ENCODE results near the gene BUD13.

GRCh38 chr11:116794851-116795250 is 22.1 kb upstream of the BUD13 start:
- TF ChIP-seq CTCF (IDR thresholded peaks at IDR 0.05) (no peak), POLR2A (IDR thresholded peaks at IDR 0.05) (no peak), POLR2AphosphoS5 (IDR thresholded peaks at IDR 0.05; ENCODE audit: insufficient read depth in 1 of 2, low read depth in 1 of 2) (no peak)

Measured in vagina (tissue), 2 donors.